Measurements from ENCODE around the gene PIP4K2A.

The PIP4K2A gene

GRCh38 chr10:22601618-22602017 is 112.8 kb downstream of the PIP4K2A start:
- DNase-seq, result no peak

- DNase-seq, result no peak
Measured at GRCh38 chr10:22599636-22600228, 114.6 kb downstream of the PIP4K2A start.

- no peak for DNase-seq
Measured at GRCh38 chr10:22599048-22599561, 115.3 kb downstream of the PIP4K2A start.

GRCh38 chr10:22598478-22598877 is 115.9 kb downstream of the PIP4K2A start:
- DNase-seq, result no peak

- no peak for DNase-seq
Measured at GRCh38 chr10:22597138-22597537, 117.2 kb downstream of the PIP4K2A start.

GRCh38 chr10:22593636-22594198 is 120.7 kb downstream of the PIP4K2A start:
- no peak for DNase-seq

GRCh38 chr10:22593026-22593425 is 121.4 kb downstream of the PIP4K2A start:
- no peak for DNase-seq

GRCh38 chr10:22589851-22590514 is 124.4 kb downstream of the PIP4K2A start:
- no peak for DNase-seq

GRCh38 chr10:22588462-22588861 is 125.9 kb downstream of the PIP4K2A start:
- no peak for DNase-seq

GRCh38 chr10:22583683-22584082 is 130.7 kb downstream of the PIP4K2A start:
- DNase-seq, result no peak

GRCh38 chr10:22581461-22581860 is 132.9 kb downstream of the PIP4K2A start:
- DNase-seq, result no peak

GRCh38 chr10:22580711-22581110 is 133.7 kb downstream of the PIP4K2A start:
- no peak for DNase-seq

GRCh38 chr10:22579826-22580225 is 134.6 kb downstream of the PIP4K2A start:
- DNase-seq, result no peak

GRCh38 chr10:22573820-22574569 is 140.4 kb downstream of the PIP4K2A start:
- peak in 1 of 56 donors; percentile 12 for DNase-seq

GRCh38 chr10:22570733-22571430 is 143.5 kb downstream of the PIP4K2A start:
- DNase-seq, result no peak

- no peak for DNase-seq
Measured at GRCh38 chr10:22570234-22570633, 144.1 kb downstream of the PIP4K2A start.

GRCh38 chr10:22568928-22569327 is 145.4 kb downstream of the PIP4K2A start:
- DNase-seq, result no peak

GRCh38 chr10:22564060-22564459 is 150.3 kb downstream of the PIP4K2A start:
- DNase-seq, result no peak

- DNase-seq, result no peak
Measured at GRCh38 chr10:22561909-22562308, 152.5 kb downstream of the PIP4K2A start.

GRCh38 chr10:22560913-22561239 is 153.5 kb downstream of the PIP4K2A start:
- DNase-seq, result no peak

GRCh38 chr10:22560096-22560912 is 154.1 kb downstream of the PIP4K2A start:
- no peak for DNase-seq

Data from nucleus accumbens (tissue), 56 donors.